ENCODE data around the gene CTDP1.

The CTDP1 gene

DNA sequence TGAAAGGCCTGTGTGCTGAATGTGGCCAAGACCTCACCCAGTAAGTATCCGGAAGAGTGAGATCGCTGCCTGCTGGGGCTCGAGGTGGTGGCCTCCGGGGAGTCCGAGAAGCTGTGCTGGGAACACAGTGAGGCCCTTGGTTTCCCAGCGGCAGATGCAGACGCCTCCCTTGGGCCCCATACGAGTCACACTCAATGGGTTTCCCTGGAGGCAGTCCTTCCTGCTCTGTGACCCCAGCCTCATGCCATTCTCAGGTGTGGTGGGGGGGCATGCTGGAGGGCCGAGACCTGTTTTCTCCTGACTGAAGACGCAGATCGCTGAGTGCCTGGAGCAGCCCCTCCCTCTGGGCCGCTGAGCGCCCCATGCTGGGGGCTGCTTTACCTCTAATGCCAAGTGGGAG, 15.7 kb downstream of the CTDP1 start:
- intact Hi-C loops (cut with DNase I) = no loop called here
- peak in 1 of 10 donors; percentile 48 for DNase-seq

DNA sequence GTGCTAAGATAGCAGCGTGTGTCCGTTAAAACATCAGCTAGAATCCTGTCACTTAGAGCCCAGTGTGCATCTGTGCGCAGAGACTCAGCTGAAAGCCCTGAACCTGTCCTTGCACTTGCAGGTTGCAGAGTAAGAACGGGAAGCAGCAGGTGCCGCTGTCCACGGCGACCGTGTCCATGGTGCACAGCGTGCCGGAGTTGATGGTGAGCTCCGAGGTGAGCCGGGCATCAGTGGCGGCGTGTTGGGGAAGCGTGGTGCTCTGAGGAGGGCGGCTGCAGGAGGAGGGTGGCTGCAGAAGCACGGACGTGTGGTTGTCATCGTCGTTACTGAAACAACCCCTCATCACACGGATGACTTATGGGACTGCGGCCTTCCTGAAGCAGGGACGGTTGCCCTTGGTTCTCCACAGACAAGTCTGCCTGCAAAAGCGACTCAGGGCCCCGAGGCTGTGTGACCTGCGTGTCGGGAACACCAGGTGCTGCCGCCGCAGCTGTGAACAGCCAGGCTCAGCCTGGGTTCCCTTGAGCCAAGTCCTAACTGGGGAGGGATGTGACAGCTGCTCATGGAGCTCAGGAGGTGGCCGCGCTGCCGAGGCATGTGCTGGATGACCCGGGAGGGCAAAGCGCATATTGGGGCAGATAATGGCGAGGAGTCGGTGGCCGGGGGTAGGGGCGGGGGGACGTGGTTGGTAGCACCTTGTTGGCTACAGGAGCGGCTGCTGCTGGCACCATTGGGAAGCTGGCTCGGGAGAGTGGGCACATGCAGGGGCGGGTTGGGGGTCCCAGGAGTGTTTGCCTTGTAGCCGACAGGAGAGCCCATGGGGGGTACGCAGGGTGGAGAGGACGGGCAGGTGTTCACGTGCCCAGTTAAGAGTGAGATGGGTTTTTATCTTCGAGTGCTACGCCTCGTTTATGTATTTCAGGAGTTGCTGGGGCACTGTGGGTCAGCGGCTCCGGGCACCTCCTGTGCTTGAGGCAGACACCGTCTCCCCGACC, 16.6 kb downstream of the CTDP1 start:
- DNase-seq = peak in 1 of 10 donors; percentile 83
- intact Hi-C loops (cut with DNase I) = no loop called here

DNA sequence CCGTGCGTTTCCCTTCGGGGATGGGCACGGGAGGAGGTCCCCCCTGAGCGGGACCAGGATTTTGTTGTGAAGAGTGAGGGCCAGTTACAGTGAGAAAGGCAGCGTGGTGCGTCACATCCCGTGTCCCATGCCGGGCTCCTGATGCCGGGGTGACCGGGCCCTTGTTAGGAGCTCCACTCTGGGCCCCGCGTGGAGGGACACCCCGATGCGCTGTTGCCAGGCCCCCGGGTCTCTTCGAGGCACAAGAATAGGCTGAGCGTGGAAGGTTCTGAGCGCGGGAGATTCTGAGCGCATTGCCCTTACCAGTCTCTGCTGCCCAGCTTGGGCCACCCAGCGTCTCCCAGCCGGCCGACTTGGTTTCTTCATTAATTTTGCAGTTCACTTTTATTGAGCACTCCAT, 17.6 kb downstream of the CTDP1 start:
- peak in 1 of 10 donors; percentile 70 for DNase-seq
- intact Hi-C loops (cut with DNase I) = no loop called here

DNA sequence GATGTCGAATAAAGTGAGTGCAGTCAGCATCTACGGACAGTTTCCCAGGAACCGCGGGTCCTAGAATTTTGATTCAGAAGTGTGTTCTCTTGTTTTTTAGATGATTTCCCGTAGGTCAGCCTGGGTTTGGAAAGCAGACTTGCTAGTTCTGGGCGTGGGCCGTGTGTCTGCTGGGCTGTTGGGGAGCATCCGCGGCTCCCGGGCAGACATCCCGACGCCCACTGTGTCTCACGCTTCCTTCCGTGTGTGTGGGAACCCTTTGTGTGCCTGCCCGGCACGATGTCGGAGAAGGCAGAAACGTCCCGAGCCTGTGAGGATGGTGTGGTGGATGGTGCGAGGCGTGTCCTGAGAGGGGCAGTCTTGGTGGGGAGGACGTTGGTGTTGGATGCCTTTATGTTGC, 18.4 kb downstream of the CTDP1 start:
- intact Hi-C loops (cut with DNase I) = no loop called here
- peak in 8 of 10 donors; percentile 39 to 95 (median 68) for DNase-seq

DNA sequence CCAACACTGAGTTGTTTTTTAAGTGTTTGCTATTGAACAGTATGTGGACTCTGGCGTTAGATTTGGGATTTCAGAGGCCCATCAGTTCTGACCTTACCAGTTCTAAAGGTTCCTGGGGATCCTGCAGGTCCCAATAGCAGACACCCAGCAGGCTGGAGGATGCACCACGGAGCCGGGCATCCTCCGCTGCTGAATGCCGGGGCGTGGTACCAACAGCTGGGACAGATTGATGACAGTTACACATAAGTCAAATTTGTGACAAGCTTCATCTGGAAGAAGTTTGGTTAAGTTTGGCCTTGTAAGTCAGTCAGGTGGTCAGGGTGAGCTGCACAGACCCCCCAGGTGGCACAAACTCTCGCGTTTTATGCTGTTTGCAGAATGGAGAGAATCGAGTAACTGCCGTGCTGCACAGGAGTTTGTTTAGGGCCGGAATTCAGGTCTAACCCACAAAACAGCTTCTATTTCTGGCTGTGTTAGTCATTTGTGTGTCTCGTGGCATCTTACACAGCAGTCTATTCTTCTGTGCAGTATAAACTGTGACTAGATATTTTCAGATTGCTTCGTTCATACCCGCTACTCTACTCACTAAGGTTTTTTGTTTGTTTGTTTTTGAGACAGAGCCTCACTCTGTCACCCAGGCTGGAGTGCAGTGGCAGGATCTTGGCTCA, 19.2 kb downstream of the CTDP1 start:
- peak in 1 of 10 donors; percentile 58 for DNase-seq
- intact Hi-C loops (cut with DNase I) = no loop called here

DNA sequence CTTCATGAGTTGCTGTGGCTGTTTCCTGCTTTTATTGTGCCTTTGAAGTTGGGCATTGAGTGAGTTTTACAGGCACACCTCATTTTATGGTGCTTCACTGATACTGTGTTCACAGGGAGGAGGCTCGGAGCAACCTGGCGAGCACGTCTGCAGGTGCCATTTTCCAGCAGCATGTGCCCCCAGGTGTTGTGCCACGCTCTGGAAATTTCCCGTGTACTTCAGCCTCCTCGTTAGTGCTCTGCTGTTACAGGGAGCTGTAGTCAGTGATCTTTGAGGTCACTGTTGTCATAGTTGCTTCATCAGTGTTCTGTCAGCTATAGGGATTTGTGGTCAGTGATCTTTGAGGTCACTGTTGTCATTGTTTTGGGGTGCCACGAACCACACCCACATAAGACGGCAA, 20.1 kb downstream of the CTDP1 start:
- DNase-seq = peak in 1 of 10 donors; percentile 50
- intact Hi-C loops (cut with DNase I) = no loop called here

DNA sequence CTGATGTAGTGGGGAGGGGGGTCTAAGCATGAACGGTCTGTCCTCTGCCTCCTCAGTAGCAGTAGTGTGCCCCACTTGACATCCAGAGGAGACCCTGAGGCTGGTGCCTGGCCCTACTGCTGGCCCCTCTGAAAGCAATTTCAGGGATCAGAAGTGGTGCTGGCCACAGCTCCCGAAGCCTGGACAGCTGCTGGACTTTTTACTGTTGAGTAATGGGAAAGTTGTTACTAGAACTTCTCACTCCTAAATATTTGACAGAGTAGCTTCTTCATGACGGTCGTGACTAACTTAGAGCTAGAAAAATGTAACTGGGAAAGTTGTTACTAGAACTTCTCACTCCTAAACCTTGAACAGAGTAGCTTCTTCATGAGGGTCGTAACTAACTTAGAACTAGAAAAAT, 23.3 kb downstream of the CTDP1 start:
- intact Hi-C loops (cut with DNase I) = no loop called here
- DNase-seq = peak in 1 of 10 donors; percentile 12

DNA sequence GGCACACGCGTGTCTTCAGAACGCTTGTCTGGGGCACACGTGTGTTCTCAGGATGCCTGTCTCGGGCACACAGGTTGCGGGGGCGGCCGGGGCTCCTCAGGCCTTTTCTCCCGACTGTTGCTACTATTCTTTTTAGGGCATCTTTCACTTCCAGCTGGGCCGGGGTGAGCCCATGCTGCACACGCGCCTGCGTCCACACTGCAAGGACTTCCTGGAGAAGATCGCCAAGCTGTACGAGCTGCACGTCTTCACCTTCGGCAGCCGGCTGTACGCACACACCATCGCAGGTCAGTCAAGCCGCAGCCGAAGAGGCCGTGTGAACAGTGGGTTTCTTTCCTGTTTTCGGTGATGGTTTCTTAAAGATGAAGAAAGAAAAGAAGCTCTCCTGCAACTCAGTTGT, 25.0 kb downstream of the CTDP1 start:
- intact Hi-C loops (cut with DNase I) = no loop called here
- DNase-seq = peak in 1 of 10 donors; percentile 74

DNA sequence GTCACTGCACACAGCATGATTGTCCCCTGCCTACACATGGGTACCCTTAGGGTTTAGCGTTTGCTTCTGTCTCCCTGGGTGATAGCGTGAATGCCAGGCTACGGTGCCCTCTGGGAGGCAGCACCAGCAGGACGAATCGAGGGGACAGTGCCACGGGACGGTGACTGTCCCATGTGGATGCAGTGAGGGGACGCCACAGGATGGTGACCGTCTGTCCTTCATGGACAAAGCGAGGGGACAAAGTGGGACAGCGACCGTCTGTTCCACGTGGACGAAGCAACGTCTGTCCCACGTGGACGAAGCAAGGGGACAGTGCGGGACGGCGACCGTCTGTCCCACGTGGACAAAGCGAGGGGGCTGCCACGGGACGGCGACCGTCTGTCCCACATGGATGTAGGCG, 25.7 kb downstream of the CTDP1 start:
- DNase-seq = peak in 1 of 10 donors; percentile 72
- intact Hi-C loops (cut with DNase I) = no loop called here

DNA sequence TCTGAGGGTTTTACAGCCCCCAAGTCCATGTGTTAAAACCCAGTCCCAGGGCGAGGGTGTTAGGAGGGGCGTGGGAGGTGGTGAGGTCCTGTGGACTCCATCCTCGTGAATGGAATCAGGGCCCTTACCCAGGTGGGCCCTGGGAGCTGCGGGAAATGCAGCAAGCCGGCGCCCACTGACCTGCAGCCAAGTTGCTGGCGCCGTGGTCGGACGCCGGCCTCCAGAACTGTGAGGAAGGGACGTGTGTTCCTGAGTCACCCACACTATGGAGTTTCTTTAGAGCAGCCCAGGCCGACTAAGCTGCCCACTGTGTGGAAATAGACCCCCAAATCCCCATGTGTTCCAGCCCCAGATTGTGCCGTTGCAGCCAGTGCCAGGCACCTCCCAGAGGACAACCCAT, 26.4 kb downstream of the CTDP1 start:
- peak in 1 of 10 donors; percentile 85 for DNase-seq
- intact Hi-C loops (cut with DNase I) = no loop called here

DNA sequence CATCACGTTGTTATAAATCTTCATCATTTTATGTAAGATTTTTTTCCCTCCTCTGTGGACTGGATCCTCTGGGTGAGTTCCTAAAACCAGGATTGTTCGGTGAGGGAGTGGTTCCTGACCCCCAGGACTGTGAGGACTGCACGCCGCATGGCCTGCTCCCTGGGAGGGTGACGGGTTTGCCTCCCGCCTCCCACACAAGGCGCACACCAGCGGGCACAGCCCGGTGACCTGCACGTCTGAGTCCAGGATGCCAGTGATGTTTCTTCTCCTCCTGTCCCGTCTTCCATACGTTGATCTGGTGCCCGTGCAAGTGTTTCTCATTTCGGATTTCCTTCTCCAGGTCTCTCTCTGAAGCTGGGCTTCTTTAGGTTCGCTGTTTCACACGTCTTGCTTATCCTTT, 27.1 kb downstream of the CTDP1 start:
- peak in 2 of 10 donors; percentile 9 to 59 for DNase-seq
- intact Hi-C loops (cut with DNase I) = no loop called here

DNA sequence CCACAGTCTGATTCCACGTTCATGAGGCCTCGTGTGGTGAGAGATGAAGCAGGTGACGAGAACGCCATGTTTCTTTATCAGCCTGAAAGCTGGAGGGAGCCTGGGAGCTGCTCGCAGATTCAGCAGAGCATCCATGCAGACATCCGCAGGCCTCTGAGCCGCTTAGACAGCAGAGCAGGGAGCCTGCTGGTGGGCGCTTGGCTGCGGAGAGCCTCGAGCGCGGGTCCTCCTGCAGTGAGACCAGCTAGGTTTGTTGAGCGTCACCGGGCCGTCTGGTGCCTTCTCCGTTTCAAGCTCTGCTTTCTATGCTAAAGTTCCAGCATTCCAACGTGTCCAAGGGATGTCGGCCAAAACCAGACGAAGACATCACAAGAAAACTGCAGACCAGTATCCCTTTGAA, 27.6 kb downstream of the CTDP1 start:
- DNase-seq = peak in 2 of 10 donors; percentile 68 to 76
- intact Hi-C loops (cut with DNase I) = no loop called here

DNA sequence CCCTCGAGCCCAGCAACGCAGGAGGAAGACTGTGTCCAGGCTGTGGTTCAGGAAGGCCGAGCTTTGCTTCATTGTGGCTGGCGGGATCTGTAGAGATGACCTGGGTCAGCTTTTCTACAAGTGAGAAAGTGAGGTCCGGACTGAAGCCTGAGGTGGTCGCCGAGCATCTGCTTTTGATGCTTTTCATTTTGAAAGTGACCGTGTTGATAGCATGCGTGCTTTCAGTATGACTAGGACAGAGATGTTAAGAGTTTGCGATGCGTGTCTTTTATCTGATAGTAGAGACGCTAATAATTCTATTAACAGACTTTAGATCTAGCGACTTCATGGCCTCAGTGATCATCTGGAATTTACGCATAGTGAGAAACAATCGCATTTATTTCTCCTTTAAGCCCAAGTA, 28.1 kb downstream of the CTDP1 start:
- DNase-seq = peak in 1 of 10 donors; percentile 38
- intact Hi-C loops (cut with DNase I) = no loop called here

DNA sequence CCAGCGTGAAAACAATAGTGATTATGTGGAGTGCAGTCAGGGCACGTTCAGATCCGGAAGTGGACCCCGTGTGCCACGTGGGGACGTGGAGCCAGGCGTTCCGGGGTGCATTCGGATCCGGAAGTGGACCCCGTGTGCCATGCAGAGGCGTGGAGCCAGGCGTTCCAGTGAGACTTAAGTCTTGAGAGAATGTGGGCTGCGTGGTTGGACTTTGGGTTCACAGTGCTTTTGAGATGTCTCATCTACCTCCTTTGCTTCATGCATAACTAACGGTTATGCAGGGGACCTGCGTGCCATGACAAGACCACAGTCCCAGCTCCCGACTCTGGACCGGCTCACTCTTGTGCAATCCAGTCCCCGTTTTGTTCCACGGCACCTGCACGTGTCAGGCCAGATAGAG, 28.8 kb downstream of the CTDP1 start:
- intact Hi-C loops (cut with DNase I) = no loop called here
- DNase-seq = peak in 2 of 10 donors; percentile 43 to 54

DNA sequence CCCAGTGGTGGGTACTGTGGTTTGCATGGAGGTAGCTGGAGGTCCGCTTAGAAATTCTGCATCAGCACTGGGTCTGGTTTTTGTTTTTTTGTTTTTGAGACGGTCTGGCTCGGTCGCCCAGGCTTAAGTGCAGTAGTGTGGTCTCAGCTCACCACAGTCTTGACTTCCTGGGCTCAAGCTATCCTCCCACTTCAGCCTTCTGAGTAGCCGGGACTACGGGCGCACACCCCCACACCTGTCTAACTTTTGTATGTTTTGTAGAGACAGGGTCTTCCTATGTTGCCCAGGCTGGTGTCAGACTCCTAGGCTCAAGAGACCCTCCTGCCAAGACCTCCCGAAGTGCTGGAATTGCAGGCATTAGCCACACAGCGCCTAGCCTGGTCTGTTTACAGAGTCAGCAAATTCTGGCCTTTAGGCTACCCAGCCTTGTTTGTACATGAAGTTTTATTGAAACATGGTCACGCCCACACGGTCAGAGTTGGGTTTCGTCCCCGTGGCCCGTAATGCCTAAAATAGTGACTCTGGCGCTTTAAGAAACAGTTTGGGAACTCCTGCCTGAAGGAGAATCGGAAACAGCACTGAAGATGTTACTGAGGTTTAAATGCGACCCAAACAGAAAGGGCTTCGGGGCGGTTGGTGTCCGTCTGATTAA, 32.7 kb downstream of the CTDP1 start:
- intact Hi-C loops (cut with DNase I) = no loop called here
- DNase-seq = peak in 2 of 10 donors; percentile 13 to 56

DNA sequence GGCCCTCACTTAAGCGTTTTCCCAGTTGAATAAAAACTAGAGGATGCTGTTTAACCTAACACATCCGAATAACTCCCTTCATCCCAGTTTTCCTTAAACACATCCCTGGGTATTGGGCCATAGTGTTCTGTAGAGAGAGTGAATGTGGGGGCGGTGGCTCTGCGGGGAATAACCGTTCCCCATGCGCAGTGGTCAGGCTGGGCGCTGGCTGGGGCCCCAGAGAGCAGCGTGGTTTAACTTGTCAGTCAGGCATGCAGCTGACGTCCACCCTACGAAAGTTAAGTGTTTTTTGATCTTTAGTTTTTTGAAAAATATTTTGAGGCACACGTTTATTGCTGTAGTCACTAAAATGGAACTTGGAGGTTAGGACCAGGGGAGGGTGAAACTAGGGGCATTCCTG, 33.7 kb downstream of the CTDP1 start:
- DNase-seq = peak in 1 of 10 donors; percentile 54
- intact Hi-C loops (cut with DNase I) = no loop called here

DNA sequence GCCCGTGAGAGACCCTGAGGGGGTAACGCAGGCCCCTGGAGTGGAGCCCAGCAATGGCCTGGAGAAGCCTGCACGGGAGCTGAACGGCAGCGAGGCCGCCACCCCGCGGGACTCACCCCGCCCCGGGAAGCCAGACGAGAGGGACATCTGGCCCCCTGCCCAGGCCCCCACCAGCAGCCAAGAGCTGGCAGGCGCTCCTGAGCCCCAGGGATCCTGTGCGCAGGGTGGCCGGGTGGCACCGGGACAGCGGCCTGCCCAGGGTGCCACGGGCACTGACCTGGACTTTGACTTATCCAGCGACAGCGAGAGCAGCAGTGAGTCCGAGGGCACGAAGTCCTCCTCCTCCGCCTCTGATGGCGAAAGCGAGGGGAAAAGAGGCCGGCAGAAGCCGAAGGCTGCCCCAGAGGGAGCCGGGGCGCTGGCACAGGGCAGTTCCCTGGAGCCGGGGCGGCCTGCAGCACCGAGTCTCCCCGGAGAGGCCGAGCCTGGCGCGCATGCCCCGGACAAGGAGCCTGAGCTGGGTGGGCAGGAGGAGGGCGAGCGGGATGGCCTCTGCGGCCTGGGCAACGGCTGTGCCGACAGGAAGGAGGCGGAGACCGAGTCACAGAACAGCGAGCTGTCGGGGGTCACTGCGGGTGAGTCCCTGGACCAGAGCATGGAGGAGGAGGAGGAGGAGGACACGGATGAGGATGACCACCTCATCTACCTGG, 35.1 kb downstream of the CTDP1 start:
- intact Hi-C loops (cut with DNase I) = no loop called here
- DNase-seq = peak in 2 of 10 donors; percentile 76 to 83

DNA sequence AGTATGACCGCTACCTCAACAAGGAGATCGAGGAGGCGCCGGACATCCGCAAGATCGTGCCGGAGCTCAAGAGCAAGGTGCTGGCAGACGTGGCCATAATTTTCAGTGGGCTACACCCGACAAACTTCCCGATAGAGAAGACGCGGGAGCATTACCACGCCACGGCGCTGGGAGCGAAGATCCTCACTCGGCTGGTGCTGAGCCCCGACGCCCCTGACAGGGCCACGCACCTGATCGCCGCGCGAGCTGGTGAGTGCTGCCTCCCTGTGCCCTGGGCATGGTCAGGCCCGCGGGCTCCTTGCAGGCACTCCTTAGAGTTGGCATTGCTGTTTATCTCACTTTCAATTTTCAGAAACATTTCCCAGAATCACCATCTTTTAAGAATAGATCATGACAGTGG, 35.7 kb downstream of the CTDP1 start:
- peak in 2 of 10 donors; percentile 41 to 79 for DNase-seq
- intact Hi-C loops (cut with DNase I) = no loop called here

DNA sequence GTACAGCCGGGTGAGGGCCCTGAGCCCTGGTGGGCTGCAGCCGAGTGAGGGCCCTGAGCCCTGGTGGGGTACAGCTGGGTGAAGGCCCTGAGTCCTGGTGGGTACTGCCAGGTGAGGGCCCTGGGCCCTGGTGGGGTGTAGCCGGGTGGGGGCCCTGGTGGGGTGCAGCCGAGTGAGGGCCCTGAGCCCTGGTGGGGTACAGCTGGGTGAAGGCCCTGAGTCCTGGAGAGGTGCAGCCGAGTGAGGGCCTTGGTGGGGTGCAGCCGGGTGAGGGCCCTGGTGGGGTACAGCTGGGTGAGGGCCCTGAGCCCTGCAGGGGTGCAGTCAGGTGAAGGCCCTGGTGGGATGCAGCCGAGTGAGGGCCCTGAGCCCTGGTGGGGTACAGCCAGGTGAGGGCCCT, 37.5 kb downstream of the CTDP1 start:
- DNase-seq = peak in 2 of 10 donors; percentile 70 to 72
- intact Hi-C loops (cut with DNase I) = no loop called here

DNA sequence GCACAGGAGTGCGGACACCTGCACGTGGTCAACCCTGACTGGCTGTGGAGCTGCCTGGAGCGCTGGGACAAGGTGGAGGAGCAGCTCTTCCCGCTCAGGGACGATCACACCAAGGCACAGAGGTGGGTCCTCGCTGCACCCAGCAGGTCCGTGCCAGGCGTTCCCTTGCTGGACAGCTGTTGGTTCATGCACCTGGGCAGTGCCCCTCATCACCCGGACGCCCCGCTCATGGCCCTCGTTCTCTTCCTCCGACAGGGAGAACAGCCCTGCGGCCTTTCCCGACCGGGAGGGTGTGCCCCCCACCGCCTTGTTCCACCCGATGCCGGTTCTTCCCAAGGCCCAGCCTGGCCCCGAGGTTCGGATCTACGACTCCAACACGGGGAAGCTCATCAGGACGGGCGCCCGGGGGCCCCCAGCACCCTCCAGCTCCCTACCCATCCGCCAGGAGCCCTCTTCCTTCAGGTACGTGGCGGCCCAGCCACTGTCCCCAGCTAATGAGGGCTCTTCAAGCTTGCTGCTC, 38.0 kb downstream of the CTDP1 start:
- DNase-seq = peak in 2 of 10 donors; percentile 72 to 84
- intact Hi-C loops (cut with DNase I) = no loop called here
